Kidney capillary endothelial cell (primary cell): Measurements from ENCODE around the gene ZFAND6.
A peak's percentile ranks its signal among the peaks of the same experiment; 100 is the strongest.

Experiments used
- DNase-seq: peaks from one replicate; pipeline ENCODE4 v3.0.0-alpha.2; 2018; ENCODE audit warnings: low spot score

ZFAND6 gene

GRCh38 chr15:80052597-80053304, 6.7 kb upstream of the ZFAND6 start:
- DNase-seq: no peak

GRCh38 chr15:80055933-80056332, 3.5 kb upstream of the ZFAND6 start:
- DNase-seq: no peak

GRCh38 chr15:80058044-80058443, 1.4 kb upstream of the ZFAND6 start:
- no peak for DNase-seq

- DNase-seq: peak; percentile 47
Observed at GRCh38 chr15:80059786-80060355, 395 bp downstream of the ZFAND6 start.

GRCh38 chr15:80060356-80061006, 1.0 kb downstream of the ZFAND6 start:
- peak; percentile 40 for DNase-seq

- no peak for DNase-seq
Observed at GRCh38 chr15:80061582-80061981, 2.1 kb downstream of the ZFAND6 start.

- no peak for DNase-seq
Observed at GRCh38 chr15:80066912-80067311, 7.4 kb downstream of the ZFAND6 start.

GRCh38 chr15:80068578-80068977, 9.1 kb downstream of the ZFAND6 start:
- no peak for DNase-seq

GRCh38 chr15:80070840-80071239, 11.4 kb downstream of the ZFAND6 start:
- no peak for DNase-seq

- DNase-seq: no peak
Observed at GRCh38 chr15:80071652-80072051, 12.2 kb downstream of the ZFAND6 start.

GRCh38 chr15:80072285-80072994, 13.0 kb downstream of the ZFAND6 start:
- peak; percentile 92 for DNase-seq

- no peak for DNase-seq
Observed at GRCh38 chr15:80073197-80073596, 13.7 kb downstream of the ZFAND6 start.

- DNase-seq: no peak
Observed at GRCh38 chr15:80076321-80077318, 17.1 kb downstream of the ZFAND6 start.

GRCh38 chr15:80081390-80081789, 21.9 kb downstream of the ZFAND6 start:
- no peak for DNase-seq

GRCh38 chr15:80087104-80087503, 27.6 kb downstream of the ZFAND6 start:
- no peak for DNase-seq

GRCh38 chr15:80090041-80090440, 30.6 kb downstream of the ZFAND6 start:
- DNase-seq: no peak

- DNase-seq: no peak
Observed at GRCh38 chr15:80090879-80091503, 31.5 kb downstream of the ZFAND6 start.

- no peak for DNase-seq
Observed at GRCh38 chr15:80093854-80094418, 34.5 kb downstream of the ZFAND6 start.

- DNase-seq: no peak
Observed at GRCh38 chr15:80095511-80095910, 36.0 kb downstream of the ZFAND6 start.

- no peak for DNase-seq
Observed at GRCh38 chr15:80095969-80096368, 36.5 kb downstream of the ZFAND6 start.

- no peak for DNase-seq
Observed at GRCh38 chr15:80098341-80098740, 38.9 kb downstream of the ZFAND6 start.
